HG02884 (cell line): Measurements from ENCODE around the gene PRDM16.

Experiments used
- ATAC-seq: cut with Tn5 transposase; IDR thresholded peaks from one replicate; pipeline ENCODE4 v1.9.1; 2021; ENCODE audit warnings: mild to moderate bottlenecking, moderate library complexity; ENCODE audit not compliant: unreplicated experiment

Gene PRDM16

DNA sequence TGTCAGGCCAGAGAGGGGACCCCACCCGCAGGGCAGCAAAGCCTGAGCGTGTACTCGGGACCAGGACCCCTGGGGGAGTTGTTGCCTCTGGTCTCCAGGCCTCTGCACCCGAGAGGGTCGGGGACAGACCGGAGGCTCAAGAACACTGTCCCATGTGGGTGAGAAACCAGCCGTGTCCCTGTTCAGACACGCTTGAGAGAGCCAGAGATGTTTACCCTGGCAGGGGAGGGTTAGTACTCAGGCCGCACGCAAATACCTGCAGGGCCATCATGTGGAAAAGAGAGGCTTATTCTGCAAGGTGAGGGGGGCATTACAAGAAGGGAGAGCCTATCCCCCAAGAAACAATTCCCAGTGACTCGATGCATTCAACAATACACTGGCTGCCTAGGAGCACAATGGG is 311.5 kb downstream of the PRDM16 start:
- no peak for ATAC-seq

DNA sequence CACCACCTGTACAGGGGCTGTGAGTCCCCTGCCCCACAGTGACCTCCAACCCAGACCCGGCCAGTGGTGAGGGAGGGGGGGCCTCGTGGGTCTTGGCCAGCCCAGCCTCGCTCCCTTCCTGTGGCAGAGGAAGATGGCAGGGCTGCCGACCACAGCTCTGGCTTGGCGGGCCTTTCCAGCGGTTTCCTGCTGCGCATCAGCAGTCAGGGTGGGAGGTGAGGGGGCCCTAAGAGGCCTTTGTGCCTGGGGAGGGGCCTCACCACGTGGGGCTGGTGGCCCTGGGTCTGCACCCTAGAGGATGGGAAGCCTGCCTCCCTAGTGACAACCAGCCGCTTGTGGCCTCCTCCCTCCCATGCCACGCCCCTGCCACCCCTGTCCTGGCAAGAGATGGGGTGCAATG is 312.9 kb downstream of the PRDM16 start:
- no peak for ATAC-seq

DNA sequence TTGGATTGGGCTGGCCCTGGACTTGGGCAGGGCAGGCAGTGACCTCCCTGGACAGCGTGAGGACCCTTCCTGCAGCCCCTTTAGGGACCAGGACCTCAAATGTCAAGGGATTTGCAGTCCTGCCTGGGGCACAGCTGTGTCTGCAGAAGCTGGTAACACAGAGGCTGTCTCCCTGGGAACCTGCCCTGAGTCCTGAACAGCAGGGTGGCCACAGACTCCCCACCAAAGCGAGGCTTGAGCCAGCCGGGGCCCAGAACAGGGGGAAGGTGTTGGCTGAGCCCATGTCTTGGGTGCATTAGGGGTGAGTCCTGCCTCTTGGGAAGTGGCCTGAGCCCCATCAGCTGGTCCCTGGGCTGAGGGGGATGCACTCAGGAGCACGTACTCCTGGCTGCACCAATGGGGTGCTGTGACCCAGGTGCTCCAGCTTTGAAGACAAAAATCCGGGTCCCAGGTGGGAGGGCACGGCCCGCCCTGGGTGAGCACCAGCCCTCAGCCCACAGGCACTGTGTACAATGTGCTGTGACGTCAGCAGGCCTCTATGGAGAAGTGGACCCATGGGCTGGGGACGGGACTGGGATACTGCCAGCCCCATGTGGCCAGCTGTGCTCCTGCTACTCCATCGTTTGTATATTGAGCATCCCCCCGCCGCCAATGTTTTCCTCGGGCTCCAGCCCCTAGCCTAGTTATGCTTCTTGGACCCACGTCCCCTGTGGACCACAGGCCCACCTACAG is 313.5 kb downstream of the PRDM16 start:
- ATAC-seq = no peak

GRCh38 chr1:3383679-3384078 is 314.7 kb downstream of the PRDM16 start:
- ATAC-seq = no peak

- no peak for ATAC-seq
Observed at GRCh38 chr1:3384407-3384806, 315.4 kb downstream of the PRDM16 start.

- no peak for ATAC-seq
Observed at GRCh38 chr1:3386205-3387002, 317.4 kb downstream of the PRDM16 start.

DNA sequence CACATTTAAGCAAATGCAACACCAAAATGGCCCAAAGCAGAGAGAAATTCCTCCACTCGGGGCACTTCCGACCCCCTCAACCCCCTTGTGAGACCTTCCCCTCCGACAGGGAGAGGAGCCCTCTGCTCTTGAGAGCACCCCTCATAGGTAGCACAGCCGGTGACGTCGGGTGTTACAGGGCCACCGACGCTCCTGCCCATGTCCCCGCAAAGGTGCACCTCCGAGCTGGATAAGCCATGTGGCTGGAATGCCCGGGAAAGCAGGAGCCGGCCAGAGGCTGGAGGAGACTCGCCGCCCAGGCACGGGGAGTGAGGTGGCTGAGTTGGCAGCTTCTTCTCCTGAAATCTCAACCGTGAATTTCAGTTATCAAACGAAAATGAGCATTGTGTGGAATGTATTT is 318.4 kb downstream of the PRDM16 start:
- no peak for ATAC-seq

DNA sequence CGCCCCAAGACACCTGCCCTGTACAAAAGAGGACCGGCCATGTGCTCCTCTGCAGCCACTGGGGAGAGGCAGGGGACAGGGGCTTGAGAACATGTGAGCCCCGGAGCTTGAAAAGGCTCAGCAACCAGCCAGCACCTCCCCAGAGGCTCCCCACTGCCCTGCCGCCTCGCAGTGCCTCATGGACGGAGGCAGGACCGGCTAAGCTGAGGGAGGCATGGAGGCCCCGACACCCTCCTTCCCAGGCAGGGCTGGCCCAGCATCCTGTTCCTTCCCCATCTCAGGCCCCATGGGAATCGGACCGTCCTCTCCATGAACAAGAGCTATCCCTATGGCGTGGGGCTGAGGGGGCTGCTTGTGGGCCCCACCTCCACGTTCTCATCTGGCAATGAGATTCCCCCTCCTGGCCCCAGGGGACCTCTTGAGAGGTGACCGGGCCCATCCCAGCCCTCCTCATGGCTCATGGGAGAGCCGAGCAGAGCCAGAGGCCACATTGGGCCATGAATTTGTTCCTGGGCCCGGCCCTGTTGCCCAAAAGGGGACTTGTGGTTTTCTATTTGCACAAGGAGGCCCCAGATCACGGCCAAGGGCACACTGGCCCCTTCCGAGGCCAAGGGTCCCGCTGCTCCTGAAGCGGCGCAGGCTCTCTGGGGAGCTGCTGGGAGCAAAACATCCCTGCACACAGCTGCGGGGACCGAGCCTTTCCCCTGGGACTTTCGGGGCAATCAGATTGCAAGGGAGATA is 320.3 kb downstream of the PRDM16 start:
- ATAC-seq = no peak

DNA sequence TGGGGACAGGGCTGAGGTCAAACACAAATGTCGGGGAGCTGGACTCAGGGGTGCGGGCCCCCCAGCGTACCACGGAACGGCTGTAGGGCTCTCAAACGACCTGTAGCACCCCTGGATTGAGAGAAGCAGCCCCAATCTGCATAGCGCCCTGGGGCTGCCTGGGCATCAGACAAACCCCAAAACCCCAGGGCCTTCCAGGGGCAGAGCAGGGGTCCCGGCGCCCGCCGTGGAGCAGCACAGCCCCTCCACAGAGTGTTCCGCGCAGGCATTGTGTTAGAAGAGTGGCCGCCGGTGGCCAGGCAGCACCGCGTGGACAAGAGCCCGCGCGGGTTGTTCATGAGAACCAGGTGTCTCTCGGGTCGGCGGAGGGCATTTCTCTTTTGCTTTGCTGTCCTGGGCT is 321.3 kb downstream of the PRDM16 start:
- no peak for ATAC-seq

DNA sequence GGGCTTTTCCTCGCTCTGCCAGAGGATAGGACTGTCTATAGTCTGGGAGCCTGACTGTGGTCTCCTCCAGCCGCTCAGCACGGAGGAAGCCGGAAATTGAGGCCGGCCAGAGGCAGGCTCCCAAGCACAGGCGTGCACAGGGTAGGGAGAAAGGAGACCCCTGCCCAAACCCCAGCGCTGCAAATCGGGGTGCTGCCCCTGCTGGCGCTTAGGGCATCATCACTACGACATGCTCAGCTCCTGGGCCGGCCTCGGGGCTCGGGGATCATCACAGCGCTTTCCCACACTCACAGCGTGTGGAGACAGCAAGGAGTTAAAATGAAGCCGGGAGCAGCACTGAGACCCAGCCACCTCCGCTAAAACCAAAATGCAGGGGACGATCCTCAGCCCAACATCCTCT is 322.7 kb downstream of the PRDM16 start:
- no peak for ATAC-seq

DNA sequence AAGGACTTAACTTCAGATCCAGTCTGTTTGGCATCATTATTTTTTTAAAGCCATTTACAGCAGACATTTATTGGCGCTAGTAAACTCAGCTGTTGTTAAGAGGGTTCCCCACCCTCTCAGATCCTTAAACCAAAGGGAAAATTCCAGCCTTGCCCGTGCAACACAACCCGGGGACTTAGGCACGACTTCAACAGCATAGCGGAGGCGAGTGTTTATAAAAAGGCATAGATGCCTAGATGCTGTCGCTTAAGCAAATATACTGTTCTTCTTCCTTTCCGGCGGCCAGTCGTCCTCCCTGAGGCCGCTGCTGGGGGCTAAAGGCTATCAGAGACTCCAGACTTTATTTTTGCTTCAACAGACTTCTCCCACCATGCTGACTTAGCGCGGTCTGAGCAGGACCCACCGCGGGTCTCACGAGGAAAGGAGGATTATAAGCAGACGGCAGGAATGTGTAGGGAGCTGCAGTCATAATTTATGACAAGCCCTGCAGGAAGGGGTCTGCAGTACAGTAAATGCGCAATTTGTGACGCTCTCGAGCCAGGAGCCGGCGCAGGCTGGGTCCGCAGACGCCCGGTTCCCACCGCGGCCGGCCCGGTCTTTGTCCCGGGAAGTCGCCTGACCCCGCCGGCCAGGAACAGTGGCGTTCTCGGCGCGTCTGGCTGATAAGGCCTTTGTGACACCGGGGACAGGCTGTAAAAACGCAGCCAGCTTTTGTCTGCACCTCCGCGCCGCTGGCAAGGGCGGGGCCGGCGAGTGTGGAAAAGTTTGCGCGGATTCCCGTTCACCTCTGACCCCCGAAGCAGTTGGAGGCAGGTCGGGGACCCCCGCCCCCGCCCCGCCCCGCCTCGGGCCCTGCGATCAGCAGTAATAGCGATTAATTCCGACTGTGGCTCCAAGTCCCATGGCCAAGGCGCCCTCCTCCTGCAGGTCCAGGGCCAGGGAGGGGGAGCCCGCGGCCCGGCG is 324.3 kb downstream of the PRDM16 start:
- ATAC-seq = no peak

GRCh38 chr1:3393987-3394920 is 325.3 kb downstream of the PRDM16 start:
- ATAC-seq = no peak

DNA sequence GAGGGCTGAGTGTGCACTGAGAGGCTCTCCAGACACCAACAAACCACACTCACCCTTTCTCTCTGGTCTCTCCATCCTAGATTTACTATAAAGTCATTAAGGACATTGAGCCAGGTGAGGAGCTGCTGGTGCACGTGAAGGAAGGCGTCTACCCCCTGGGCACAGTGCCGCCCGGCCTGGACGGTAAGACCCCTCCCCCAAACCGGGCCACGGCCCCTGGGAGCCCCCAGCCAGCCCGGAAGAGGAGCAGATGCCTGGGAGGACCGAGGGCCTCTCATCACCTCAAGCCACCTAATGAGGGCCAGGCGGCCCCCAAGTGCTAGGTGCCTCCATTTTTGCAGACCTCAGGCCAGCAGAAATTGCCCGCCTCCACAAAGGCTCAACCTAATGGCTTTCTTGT is 327.4 kb downstream of the PRDM16 start:
- ATAC-seq = no peak

- ATAC-seq = no peak
Observed at GRCh38 chr1:3397311-3397710, 328.3 kb downstream of the PRDM16 start.

- ATAC-seq = no peak
Observed at GRCh38 chr1:3398396-3399140, 329.6 kb downstream of the PRDM16 start.

GRCh38 chr1:3399732-3400131 is 330.7 kb downstream of the PRDM16 start:
- no peak for ATAC-seq

- no peak for ATAC-seq
Observed at GRCh38 chr1:3401585-3402257, 332.7 kb downstream of the PRDM16 start.
